ENCODE data around the gene C20orf204.

Gene C20orf204

GRCh38 chr20:64015635-64016034 is 20.3 kb upstream of the C20orf204 start:
- Histone ChIP-seq H3K9me3 (ENCODE audit: low read length) (no peaks in the 10 kb centered on the region), H3K9ac (ENCODE audit: low read length) (no peak overlapping the region), H3K4me3 (ENCODE audit: low read depth in 1 of 2, low read length in 2 of 2) (no peak overlapping the region), H3K4me1 (ENCODE audit: insufficient read depth, low read length) (no peaks in the 10 kb centered on the region), H3K27ac (ENCODE audit: low read depth, low read length) (no peak overlapping the region), H3K36me3 (ENCODE audit: insufficient read depth, low read length) (peaks cover 56% of the 10 kb centered on the region), H3K27me3 (ENCODE audit: control insufficient read depth in 1 of 2, insufficient read depth in 2 of 2, low read length in 2 of 2) (no peaks in the 10 kb centered on the region)

- H3K4me1 ChIP-seq (ENCODE audit: insufficient read depth, low read length): peaks cover 5% of the 10 kb centered on the region
- H3K4me3 ChIP-seq (ENCODE audit: low read depth in 1 of 2, low read length in 2 of 2): no peak overlapping the region
- H3K9me3 ChIP-seq (ENCODE audit: low read length): no peaks in the 10 kb centered on the region
- no peak overlapping the region for H3K27ac ChIP-seq (ENCODE audit: low read depth, low read length)
- peaks cover 75% of the 10 kb centered on the region for H3K36me3 ChIP-seq (ENCODE audit: insufficient read depth, low read length)
- no peaks in the 10 kb centered on the region for H3K27me3 ChIP-seq (ENCODE audit: control insufficient read depth in 1 of 2, insufficient read depth in 2 of 2, low read length in 2 of 2)
- H3K9ac ChIP-seq (ENCODE audit: low read length): no peak overlapping the region
Measured at GRCh38 chr20:64021124-64021975, 14.6 kb upstream of the C20orf204 start.

- Histone ChIP-seq H3K36me3 (ENCODE audit: insufficient read depth, low read length) (peaks cover 82% of the 10 kb centered on the region), H3K27me3 (ENCODE audit: control insufficient read depth in 1 of 2, insufficient read depth in 2 of 2, low read length in 2 of 2) (no peaks in the 10 kb centered on the region), H3K9ac (ENCODE audit: low read length) (no peak overlapping the region), H3K4me1 (ENCODE audit: insufficient read depth, low read length) (peaks cover 13% of the 10 kb centered on the region), H3K27ac (ENCODE audit: low read depth, low read length) (no peak overlapping the region), H3K4me3 (ENCODE audit: low read depth in 1 of 2, low read length in 2 of 2) (no peak overlapping the region), H3K9me3 (ENCODE audit: low read length) (no peaks in the 10 kb centered on the region)
Measured at GRCh38 chr20:64022671-64023360, 13.2 kb upstream of the C20orf204 start.

- Histone ChIP-seq H3K27ac (ENCODE audit: low read depth, low read length) (no peak overlapping the region), H3K4me1 (ENCODE audit: insufficient read depth, low read length) (peaks cover 19% of the 10 kb centered on the region), H3K9me3 (ENCODE audit: low read length) (no peaks in the 10 kb centered on the region), H3K36me3 (ENCODE audit: insufficient read depth, low read length) (peaks cover 85% of the 10 kb centered on the region), H3K9ac (ENCODE audit: low read length) (no peak overlapping the region), H3K27me3 (ENCODE audit: control insufficient read depth in 1 of 2, insufficient read depth in 2 of 2, low read length in 2 of 2) (no peaks in the 10 kb centered on the region), H3K4me3 (ENCODE audit: low read depth in 1 of 2, low read length in 2 of 2) (no peak overlapping the region)
Measured at GRCh38 chr20:64023361-64024140, 12.4 kb upstream of the C20orf204 start.

- no peaks in the 10 kb centered on the region for H3K9me3 ChIP-seq (ENCODE audit: low read length)
- no peak overlapping the region for H3K27ac ChIP-seq (ENCODE audit: low read depth, low read length)
- peaks cover 24% of the 10 kb centered on the region for H3K4me1 ChIP-seq (ENCODE audit: insufficient read depth, low read length)
- peaks cover 86% of the 10 kb centered on the region for H3K36me3 ChIP-seq (ENCODE audit: insufficient read depth, low read length)
- no peak overlapping the region for H3K4me3 ChIP-seq (ENCODE audit: low read depth in 1 of 2, low read length in 2 of 2)
- H3K9ac ChIP-seq (ENCODE audit: low read length): no peak overlapping the region
- no peaks in the 10 kb centered on the region for H3K27me3 ChIP-seq (ENCODE audit: control insufficient read depth in 1 of 2, insufficient read depth in 2 of 2, low read length in 2 of 2)
Measured at GRCh38 chr20:64024141-64024990, 11.6 kb upstream of the C20orf204 start.

GRCh38 chr20:64025101-64025825 is 10.7 kb upstream of the C20orf204 start:
- H3K36me3 ChIP-seq (ENCODE audit: insufficient read depth, low read length): peaks cover 90% of the 10 kb centered on the region
- H3K4me3 ChIP-seq (ENCODE audit: low read depth in 1 of 2, low read length in 2 of 2): no peak overlapping the region
- H3K4me1 ChIP-seq (ENCODE audit: insufficient read depth, low read length): peaks cover 24% of the 10 kb centered on the region
- no peak overlapping the region for H3K27ac ChIP-seq (ENCODE audit: low read depth, low read length)
- H3K9me3 ChIP-seq (ENCODE audit: low read length): no peaks in the 10 kb centered on the region
- H3K27me3 ChIP-seq (ENCODE audit: control insufficient read depth in 1 of 2, insufficient read depth in 2 of 2, low read length in 2 of 2): no peaks in the 10 kb centered on the region
- no peak overlapping the region for H3K9ac ChIP-seq (ENCODE audit: low read length)

GRCh38 chr20:64025826-64026412 is 10.1 kb upstream of the C20orf204 start:
- H3K4me1 ChIP-seq (ENCODE audit: insufficient read depth, low read length): peaks cover 24% of the 10 kb centered on the region
- peaks cover 95% of the 10 kb centered on the region for H3K36me3 ChIP-seq (ENCODE audit: insufficient read depth, low read length)

GRCh38 chr20:64027981-64028685 is 7.8 kb upstream of the C20orf204 start:
- Histone ChIP-seq H3K27ac (ENCODE audit: low read depth, low read length) (peak overlapping the region; percentile 59), H3K9ac (ENCODE audit: low read length) (no peak overlapping the region), H3K4me3 (ENCODE audit: low read depth in 1 of 2, low read length in 2 of 2) (no peak overlapping the region), H3K9me3 (ENCODE audit: low read length) (no peaks in the 10 kb centered on the region), H3K27me3 (ENCODE audit: control insufficient read depth in 1 of 2, insufficient read depth in 2 of 2, low read length in 2 of 2) (no peaks in the 10 kb centered on the region), H3K36me3 (ENCODE audit: insufficient read depth, low read length) (peaks cover 91% of the 10 kb centered on the region), H3K4me1 (ENCODE audit: insufficient read depth, low read length) (peaks cover 28% of the 10 kb centered on the region)

More at GRCh38 chr20:64025826-64026412, 10.1 kb upstream of the C20orf204 start:
- no peaks in the 10 kb centered on the region for H3K27me3 ChIP-seq (ENCODE audit: control insufficient read depth in 1 of 2, insufficient read depth in 2 of 2, low read length in 2 of 2)
- no peak overlapping the region for H3K9ac ChIP-seq (ENCODE audit: low read length)
- no peak overlapping the region for H3K4me3 ChIP-seq (ENCODE audit: low read depth in 1 of 2, low read length in 2 of 2)
- H3K9me3 ChIP-seq (ENCODE audit: low read length): no peaks in the 10 kb centered on the region
- H3K27ac ChIP-seq (ENCODE audit: low read depth, low read length): no peak overlapping the region

- H3K36me3 ChIP-seq (ENCODE audit: insufficient read depth, low read length): peaks cover 89% of the 10 kb centered on the region
- H3K27me3 ChIP-seq (ENCODE audit: control insufficient read depth in 1 of 2, insufficient read depth in 2 of 2, low read length in 2 of 2): no peaks in the 10 kb centered on the region
- no peak overlapping the region for H3K4me3 ChIP-seq (ENCODE audit: low read depth in 1 of 2, low read length in 2 of 2)
- peaks cover 23% of the 10 kb centered on the region for H3K4me1 ChIP-seq (ENCODE audit: insufficient read depth, low read length)
- H3K27ac ChIP-seq (ENCODE audit: low read depth, low read length): peak overlapping the region; percentile 43
- no peaks in the 10 kb centered on the region for H3K9me3 ChIP-seq (ENCODE audit: low read length)
- H3K9ac ChIP-seq (ENCODE audit: low read length): no peak overlapping the region
Measured at GRCh38 chr20:64029293-64030117, 6.5 kb upstream of the C20orf204 start.
